Activated effector memory CD4-positive, alpha-beta T cell treated with Interleukin-2 at 50 U/mL for 16 hours (primary cell): ENCODE measurements around the gene RAB20.
"Not testable (repeated sequence)": the region's sequence is repeated elsewhere in the genome, so short reads cannot be mapped to it uniquely, and the experiment has no call there.

Experiments used
- DNase-seq: peaks from one replicate; pipeline ENCODE4 v3.0.0-alpha.2; 2020

RAB20 gene

GRCh38 chr13:110561344-110562035, at the start of gene RAB20:
Gene RAB20, minus strand, starts transcription at chr13:110561722. Its CDS starts 203 bp downstream, at chr13:110561519.
- DNase-seq: peak; percentile 50

DNA sequence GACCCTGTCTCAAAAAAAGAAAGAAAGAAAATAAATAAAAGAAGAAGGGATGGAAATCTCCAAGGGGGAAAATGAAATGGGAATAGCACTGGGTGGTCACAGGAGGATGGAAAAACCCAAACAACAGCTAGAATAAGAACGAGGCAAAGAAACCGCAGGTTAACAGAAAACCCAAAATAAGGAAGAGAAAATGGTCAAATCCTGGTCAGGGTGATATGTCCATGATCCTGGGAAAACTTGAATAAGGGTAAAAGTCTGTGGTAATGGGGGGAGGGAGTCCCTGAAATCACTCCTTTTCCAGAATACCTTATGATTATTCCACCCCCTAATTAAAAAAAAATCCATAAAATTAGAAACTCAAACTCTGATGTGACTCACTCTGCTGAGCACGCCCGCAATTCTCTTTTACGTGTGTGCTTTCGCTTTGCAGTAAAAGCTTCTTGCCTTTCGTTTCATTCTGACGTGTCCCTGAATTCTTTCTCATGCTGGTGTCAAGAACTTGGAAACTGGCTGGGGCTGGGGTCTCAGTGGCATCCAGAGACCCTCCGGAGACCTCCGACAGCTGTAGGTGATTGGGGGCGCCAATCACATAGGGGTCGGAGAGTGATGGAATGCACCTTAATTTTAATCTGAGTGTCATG, 49.6 kb upstream of the RAB20 start:
- no peak for DNase-seq

GRCh38 chr13:110607675-110608224, 46.2 kb upstream of the RAB20 start:
- DNase-seq: no peak

DNA sequence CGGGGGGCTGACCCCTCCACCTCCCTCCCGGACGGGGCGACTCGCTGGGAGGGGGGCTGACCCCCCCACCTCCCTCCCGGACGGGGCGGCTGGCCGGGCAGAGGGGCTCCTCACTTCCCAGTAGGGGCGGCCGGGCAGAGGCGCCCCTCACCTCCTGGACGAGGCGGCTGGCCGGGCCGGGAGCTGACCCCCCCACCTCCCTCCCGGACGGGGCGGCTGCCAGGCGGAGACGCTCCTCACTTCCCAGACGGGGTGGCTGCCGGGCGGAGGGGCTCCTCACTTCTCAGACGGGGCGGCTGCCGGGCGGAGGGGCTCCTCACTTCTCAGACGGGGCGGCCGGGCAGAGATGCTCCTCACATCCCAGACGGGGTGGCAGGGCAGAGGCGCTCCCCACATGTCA, 44.8 kb upstream of the RAB20 start:
- DNase-seq: not testable (repeated sequence)

DNA sequence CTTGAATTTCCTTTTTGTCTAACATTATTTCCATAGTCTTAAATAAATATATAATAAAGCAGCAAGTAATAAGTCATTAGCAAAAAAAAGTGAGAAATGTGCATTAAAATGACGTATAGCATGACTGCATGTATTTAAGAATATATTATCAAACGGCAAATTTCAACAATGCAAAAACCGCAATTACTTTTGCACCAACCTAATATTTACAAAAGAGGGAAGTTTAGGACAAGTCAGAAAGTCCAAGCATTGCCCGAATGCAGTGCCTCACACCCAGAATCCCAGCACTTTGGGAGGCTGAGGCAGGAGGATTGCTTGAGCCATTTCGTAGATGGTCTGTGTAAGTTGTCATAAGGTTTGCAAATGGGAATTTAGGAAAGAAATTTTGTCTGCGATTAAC, 43.6 kb upstream of the RAB20 start:
- no peak for DNase-seq

DNA sequence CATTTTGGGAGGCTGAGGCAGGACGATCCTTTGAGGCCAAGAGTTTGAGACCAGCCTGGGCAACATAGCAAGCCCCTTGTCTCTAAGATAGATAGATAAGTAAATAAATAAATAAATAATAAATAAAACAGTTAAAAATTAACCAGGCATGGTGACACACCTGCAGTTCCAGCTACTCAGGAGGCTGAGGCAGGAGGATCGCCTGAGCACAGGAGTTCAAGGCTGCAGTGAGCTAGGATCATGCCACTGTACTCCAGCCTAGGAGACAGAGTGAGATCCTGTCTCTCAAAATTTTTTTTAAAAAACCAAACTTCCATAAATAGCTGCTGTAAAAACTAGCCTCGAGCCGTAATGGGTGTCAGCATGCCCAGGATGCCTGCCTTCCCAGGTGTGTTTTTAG, 39.5 kb upstream of the RAB20 start:
- DNase-seq: no peak

- DNase-seq: no peak
Measured at GRCh38 chr13:110600261-110600819, 38.8 kb upstream of the RAB20 start.

DNA sequence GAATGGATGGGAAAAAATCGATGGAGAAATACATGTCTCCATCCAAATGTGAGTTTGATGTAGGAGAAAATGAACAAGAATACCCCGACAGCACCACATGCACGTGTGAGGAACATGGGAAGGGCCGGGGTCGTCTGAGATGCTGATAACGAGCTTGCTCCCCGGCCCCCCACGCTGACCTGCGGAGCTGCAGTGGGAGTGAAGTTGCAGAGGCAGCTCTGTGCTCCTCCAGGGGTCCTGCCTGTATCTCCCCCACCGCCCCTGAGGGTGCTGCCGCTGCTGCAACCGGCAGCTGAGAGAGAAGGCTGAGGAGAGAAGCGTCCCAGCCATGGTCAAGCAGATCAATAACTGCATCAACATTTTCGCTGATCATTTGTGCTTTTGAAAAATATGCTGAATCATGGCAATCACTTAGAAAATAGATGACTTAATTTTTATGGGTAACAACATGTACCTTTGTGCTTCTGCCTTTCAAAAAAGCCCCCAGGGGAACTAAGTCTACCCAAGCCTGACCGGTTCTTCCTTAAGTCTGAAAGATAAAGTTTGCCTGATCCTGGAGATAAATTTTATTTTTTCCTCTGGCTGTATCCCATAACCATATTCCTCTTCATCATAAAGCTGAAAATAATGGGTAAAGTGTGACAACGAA, 35.6 kb upstream of the RAB20 start:
- no peak for DNase-seq

DNA sequence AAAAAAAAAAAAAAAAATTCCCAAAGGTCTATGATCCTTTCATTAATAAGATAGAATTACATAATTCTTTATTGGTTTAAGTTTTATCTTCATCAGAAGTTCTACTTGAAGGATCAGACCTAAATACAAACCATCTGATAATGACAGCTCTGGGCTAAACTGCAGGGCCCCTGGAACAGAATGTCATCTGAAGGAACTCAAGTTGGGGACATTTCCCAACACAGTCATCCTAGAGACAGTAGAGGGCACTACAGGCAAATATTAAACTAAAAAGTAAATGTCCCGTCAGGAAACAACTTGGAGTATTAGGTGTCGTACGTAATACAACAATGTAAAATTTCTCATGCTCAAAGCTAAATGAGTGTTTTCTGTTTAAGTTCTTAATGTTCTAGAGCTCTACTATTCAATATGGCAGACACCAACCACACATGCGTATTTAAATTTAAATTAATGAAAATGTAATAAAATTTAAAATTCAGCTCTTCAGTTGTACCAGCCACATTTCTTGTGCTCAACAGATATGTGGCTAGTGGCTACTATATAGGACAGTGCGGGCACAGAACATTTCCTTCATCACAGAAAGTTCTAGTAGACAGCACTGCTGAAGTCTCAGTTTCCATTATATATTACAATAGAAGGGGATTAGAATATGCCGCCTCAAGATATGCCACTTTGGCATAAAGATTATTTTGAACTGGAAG, 32.1 kb upstream of the RAB20 start:
- no peak for DNase-seq

DNA sequence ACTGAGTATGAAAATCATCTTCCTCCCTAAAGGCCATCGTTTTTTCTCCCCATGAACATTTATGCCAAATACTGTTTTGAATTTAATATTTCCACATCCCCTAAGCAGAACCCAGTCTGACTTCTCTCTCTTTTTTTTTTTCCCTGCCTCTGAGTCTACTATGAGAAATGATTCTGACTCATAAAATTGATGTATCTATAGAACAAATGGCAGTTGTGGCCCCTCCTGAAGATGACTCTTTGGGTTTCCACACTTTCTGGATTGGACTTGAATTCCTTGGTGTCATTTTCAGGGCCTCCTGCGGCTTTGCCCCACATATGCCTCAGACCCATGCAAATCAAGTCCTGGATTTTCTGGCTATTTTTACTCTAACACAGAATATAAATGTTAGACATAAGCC, 31.1 kb upstream of the RAB20 start:
- no peak for DNase-seq

GRCh38 chr13:110590577-110590976, 29.1 kb upstream of the RAB20 start:
- no peak for DNase-seq

DNA sequence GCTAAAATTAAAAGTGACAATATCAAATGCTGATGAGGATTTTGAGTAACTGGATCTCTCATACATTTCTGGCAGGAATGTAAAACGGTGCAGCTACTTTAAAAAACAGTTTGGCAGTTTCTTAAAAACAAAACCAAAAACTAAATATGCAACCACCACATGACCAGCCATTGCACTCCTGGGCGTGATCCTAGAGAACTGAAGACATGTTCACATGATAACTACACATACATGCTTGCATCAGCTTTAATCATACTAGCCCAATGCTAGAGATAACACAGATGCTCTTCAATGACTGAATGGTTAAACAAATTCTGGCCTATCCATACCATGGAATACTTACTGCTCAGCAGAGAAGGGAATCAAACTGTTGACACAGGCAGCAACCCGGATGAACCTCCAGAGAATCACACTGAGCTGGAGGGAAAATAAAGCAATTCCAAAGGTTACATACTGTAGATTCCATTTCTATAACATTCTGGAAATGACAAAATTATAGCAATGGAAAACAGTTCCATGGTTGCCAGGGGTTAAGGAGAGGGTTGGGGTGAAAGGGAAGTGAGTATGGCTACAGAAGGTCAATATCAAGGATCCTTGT, 28.4 kb upstream of the RAB20 start:
- DNase-seq: no peak

DNA sequence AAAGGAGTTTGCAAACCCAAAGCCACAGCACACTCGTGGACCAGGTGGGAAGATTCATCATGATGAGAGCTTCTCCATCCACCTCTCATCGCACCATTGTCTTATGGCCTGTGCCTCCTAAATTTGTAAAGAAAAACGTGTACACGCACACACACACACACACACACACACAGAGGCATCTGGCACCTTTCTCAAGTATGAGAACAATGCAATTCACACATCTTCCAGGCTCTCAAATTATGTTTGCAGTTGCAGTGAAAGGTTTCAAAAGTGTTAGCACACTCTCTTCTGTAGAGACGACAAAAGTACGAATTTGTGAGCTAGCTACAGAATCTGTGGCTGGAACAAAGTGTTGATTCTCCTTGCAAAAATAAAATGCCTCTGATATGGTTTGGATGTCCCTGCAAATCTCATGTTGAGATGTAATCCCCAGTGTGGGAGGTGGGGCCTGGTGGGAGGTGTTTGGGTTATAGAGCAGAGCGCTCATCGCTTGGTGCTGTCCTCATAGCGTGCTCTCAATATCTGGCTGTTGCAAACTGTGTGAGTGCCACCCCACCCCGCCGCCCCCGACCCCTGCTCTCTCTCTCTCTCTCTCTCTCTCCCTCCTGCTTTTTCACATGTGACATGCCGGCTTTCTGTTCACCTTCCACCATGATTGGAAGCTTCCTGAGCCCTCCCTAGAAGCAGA, 21.8 kb upstream of the RAB20 start:
- no peak for DNase-seq

GRCh38 chr13:110582421-110582954, 21.0 kb upstream of the RAB20 start:
- DNase-seq: no peak

DNA sequence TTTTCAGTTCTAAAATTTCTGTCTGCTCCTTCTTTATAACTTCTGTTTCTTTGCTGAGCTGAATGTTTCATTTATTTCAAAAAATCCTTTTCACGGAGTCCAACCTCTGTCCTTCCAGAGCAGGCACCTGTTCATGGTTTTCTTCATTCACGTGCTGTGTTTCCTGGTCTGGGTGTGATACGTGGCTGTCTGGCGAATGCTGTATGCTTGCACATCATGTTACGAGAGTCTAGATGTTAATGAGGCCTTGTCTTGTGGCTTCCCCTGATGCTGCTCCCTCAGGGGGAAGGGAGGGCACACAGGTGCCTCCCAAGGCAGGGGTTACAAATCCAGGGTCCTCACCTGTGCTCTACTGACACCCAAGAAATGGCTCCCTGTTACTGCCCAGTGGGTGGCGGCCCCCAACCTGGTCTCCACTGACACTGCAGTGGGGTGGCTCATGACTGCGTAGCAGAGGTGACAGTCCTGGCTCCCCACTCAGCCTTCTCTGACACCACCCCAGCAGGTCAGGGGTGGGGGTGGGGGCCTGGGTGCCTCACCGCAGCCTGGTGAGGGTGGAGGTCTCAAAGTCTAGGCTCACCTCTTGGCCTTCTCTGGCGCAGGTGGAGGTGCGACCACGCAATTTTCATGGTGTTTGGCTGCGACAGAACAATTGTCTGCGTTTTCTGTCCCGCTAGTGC, 20.1 kb upstream of the RAB20 start:
- DNase-seq: no peak

GRCh38 chr13:110580800-110581199, 19.3 kb upstream of the RAB20 start:
- DNase-seq: no peak

DNA sequence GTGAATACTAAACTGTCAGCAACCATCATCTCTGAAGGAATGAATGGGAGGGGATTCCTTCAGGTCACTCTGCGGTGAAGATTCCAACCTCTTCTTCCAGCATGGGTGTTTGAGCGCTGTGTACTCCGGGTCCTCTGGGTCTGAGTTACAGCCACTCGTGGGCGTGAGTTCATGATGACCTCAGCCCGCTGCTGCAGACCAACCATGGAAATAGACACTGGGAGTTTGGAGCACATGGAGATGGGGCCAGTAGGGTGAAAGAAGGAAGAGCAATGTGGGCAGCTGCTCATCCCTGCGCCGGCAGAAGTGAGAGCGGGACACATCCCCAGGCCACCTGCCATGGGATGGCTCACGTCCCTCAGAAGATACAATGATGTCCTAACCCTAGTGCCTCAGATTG, 16.8 kb upstream of the RAB20 start:
- DNase-seq: no peak

- DNase-seq: no peak
Measured at GRCh38 chr13:110576736-110577476, 15.4 kb upstream of the RAB20 start.

GRCh38 chr13:110576070-110576394, 14.5 kb upstream of the RAB20 start:
- DNase-seq: no peak

- no peak for DNase-seq
Measured at GRCh38 chr13:110575322-110576069, 14.0 kb upstream of the RAB20 start.
